ENCODE results near the gene SLC39A8.

SLC39A8 gene

DNA sequence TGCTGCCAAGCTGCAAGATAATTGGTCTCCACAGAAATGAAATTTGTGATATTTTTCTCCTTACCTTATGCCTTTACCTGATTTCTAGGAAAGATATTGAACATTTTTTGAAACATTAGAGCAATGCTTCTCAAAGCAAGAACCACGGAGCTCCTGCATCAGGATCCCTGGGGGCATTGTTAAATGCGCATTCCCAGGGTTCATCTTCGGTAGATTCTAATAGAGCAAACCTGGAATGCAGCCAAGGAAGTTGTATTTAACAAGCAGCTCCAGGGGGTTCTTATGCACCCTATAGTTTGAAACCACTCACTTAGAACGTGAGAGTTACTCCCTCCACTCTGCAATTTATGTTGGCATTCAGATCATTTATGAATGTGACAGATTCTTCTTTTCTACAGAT is 126.2 kb downstream of the SLC39A8 start:
- Histone ChIP-seq H3K4me3 (ENCODE audit: low read length in 2 of 2) (no peak overlapping the region), H3K9ac (ENCODE audit: low read depth in 1 of 2, low read length in 2 of 2) (no peak overlapping the region), H3K27me3 (ENCODE audit: control insufficient read depth in 2 of 2, insufficient read depth in 2 of 2, low read length in 2 of 2) (peaks cover 0 to 3% of the 10 kb centered on the region in 2 donors), H3K36me3 (ENCODE audit: control insufficient read depth in 2 of 2, insufficient read depth in 2 of 2, low read length in 2 of 2) (no peaks in the 10 kb centered on the region), H3K4me1 (ENCODE audit: control insufficient read depth in 2 of 2, insufficient read depth in 2 of 2, low read length in 2 of 2) (no peaks in the 10 kb centered on the region), H3K27ac (ENCODE audit: low read depth in 2 of 2, low read length in 2 of 2) (no peak overlapping the region), H3K9me3 (ENCODE audit: control insufficient read depth in 2 of 2, low read length in 2 of 2) (no peaks in the 10 kb centered on the region)

DNA sequence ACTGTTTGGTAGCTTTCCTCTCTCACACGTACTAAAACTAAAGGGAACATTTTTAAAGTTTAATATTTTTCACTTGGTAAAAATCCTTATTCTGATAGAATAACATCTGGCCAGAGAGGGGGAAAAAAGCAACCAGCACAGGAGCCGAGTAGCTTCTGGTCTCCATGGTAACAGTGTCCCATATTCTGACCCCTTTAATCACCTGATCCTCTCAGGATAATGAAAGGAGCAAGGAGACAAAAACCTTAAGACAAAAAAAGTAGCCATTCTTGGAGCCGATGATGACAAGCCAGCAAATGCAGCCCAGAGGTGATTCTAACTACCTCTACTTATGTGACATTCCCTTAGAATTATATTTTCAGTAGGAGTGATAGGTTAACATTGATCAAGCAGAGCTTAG is 126.6 kb downstream of the SLC39A8 start:
- Histone ChIP-seq H3K4me3 (ENCODE audit: low read length in 2 of 2) (no peak overlapping the region), H3K4me1 (ENCODE audit: control insufficient read depth in 2 of 2, insufficient read depth in 2 of 2, low read length in 2 of 2) (no peaks in the 10 kb centered on the region), H3K9ac (ENCODE audit: low read depth in 1 of 2, low read length in 2 of 2) (no peak overlapping the region), H3K27ac (ENCODE audit: low read depth in 2 of 2, low read length in 2 of 2) (no peak overlapping the region), H3K9me3 (ENCODE audit: control insufficient read depth in 2 of 2, low read length in 2 of 2) (no peaks in the 10 kb centered on the region), H3K36me3 (ENCODE audit: control insufficient read depth in 2 of 2, insufficient read depth in 2 of 2, low read length in 2 of 2) (no peaks in the 10 kb centered on the region), H3K27me3 (ENCODE audit: control insufficient read depth in 2 of 2, insufficient read depth in 2 of 2, low read length in 2 of 2) (peaks cover 0 to 3% of the 10 kb centered on the region in 2 donors)

DNA sequence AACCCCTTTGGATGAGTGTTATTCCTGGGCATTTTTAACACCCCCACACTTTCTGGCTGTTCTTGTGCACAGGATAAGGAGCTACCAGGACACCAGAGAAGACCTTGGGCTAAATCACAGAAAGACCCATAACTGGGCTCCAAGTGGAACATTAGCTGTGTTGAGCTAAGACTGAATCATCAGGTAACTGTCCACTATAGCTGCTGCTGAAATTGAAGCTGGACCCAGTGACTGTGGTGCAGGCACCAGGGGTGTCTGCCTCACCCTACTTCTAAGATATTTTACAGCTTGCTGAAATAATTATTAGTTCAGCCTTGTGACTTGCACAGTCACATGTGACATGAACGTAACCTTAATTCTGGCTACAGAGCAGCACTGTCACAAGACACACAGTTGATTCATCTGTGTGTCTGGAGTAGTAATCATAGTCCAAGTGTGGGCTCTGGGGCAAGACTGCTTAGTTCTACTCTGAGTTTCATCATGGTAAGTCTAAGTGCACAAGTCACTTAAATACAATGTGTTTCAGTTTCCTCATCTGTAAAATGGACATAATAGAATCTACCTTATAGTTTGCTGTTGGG is 127.4 kb downstream of the SLC39A8 start:
- H3K9me3 ChIP-seq (ENCODE audit: control insufficient read depth in 2 of 2, low read length in 2 of 2) = no peaks in the 10 kb centered on the region

DNA sequence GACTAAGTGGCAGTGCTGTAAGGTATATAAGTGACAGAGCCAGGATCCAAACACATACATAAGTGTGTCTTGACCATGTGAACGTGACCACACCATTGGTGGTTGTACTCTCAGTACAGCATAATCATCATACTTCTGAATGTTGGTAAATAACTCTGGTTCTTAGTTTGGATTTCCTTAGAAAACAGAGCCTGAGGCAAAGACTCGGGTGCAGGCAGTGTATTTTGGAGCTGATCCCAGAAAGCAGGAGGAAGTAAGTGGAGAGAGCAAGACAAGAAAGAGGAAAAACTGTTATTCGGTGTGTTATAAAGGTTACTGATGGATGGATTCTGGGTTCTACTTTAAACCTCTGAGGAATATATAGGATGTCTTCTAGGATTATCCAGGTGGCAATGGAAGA is 127.9 kb downstream of the SLC39A8 start:
- no peaks in the 10 kb centered on the region for H3K4me1 ChIP-seq (ENCODE audit: control insufficient read depth in 2 of 2, insufficient read depth in 2 of 2, low read length in 2 of 2)
- no peak overlapping the region for H3K4me3 ChIP-seq (ENCODE audit: low read length in 2 of 2)
- H3K27ac ChIP-seq (ENCODE audit: low read depth in 2 of 2, low read length in 2 of 2) = no peak overlapping the region
- H3K9me3 ChIP-seq (ENCODE audit: control insufficient read depth in 2 of 2, low read length in 2 of 2) = no peaks in the 10 kb centered on the region
- no peaks in the 10 kb centered on the region for H3K36me3 ChIP-seq (ENCODE audit: control insufficient read depth in 2 of 2, insufficient read depth in 2 of 2, low read length in 2 of 2)
- peaks cover 0 to 3% of the 10 kb centered on the region in 2 donors for H3K27me3 ChIP-seq (ENCODE audit: control insufficient read depth in 2 of 2, insufficient read depth in 2 of 2, low read length in 2 of 2)
- H3K9ac ChIP-seq (ENCODE audit: low read depth in 1 of 2, low read length in 2 of 2) = no peak overlapping the region

More for the DNA sequence above, 127.4 kb downstream of the SLC39A8 start:
- H3K9ac ChIP-seq (ENCODE audit: low read depth in 1 of 2, low read length in 2 of 2) = no peak overlapping the region
- H3K27ac ChIP-seq (ENCODE audit: low read depth in 2 of 2, low read length in 2 of 2) = no peak overlapping the region
- no peaks in the 10 kb centered on the region for H3K36me3 ChIP-seq (ENCODE audit: control insufficient read depth in 2 of 2, insufficient read depth in 2 of 2, low read length in 2 of 2)
- H3K4me1 ChIP-seq (ENCODE audit: control insufficient read depth in 2 of 2, insufficient read depth in 2 of 2, low read length in 2 of 2) = no peaks in the 10 kb centered on the region
- H3K4me3 ChIP-seq (ENCODE audit: low read length in 2 of 2) = no peak overlapping the region
- H3K27me3 ChIP-seq (ENCODE audit: control insufficient read depth in 2 of 2, insufficient read depth in 2 of 2, low read length in 2 of 2) = peaks cover 0 to 3% of the 10 kb centered on the region in 2 donors

- no peak overlapping the region for H3K27ac ChIP-seq (ENCODE audit: low read depth in 2 of 2, low read length in 2 of 2)
- no peak overlapping the region for H3K9ac ChIP-seq (ENCODE audit: low read depth in 1 of 2, low read length in 2 of 2)
- H3K9me3 ChIP-seq (ENCODE audit: control insufficient read depth in 2 of 2, low read length in 2 of 2) = no peaks in the 10 kb centered on the region
- peaks cover 0 to 3% of the 10 kb centered on the region in 2 donors for H3K27me3 ChIP-seq (ENCODE audit: control insufficient read depth in 2 of 2, insufficient read depth in 2 of 2, low read length in 2 of 2)
- H3K36me3 ChIP-seq (ENCODE audit: control insufficient read depth in 2 of 2, insufficient read depth in 2 of 2, low read length in 2 of 2) = no peaks in the 10 kb centered on the region
- H3K4me3 ChIP-seq (ENCODE audit: low read length in 2 of 2) = no peak overlapping the region
- no peaks in the 10 kb centered on the region for H3K4me1 ChIP-seq (ENCODE audit: control insufficient read depth in 2 of 2, insufficient read depth in 2 of 2, low read length in 2 of 2)
Observed at GRCh38 chr4:102216666-102217065, 128.6 kb downstream of the SLC39A8 start.

DNA sequence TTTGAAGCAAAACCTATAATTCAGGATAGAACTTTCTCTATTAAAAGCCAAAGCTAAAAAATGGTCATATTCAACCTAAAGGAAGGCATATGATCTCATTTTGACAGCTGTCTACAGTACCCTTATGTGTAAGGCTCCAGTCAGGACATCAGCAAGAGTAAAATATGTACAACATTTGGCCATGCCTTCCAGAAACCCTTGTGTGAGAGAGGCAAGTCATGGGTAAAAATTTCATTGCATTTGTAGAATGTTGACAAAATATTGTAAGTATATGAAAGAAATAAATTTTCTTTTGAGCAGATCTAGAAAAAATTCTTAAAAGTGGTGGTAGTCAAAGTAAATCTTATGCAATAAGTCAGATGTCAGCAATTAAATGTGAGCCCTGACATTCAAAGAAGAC is 132.3 kb downstream of the SLC39A8 start:
- peaks cover 0 to 3% of the 10 kb centered on the region in 2 donors for H3K27me3 ChIP-seq (ENCODE audit: control insufficient read depth in 2 of 2, insufficient read depth in 2 of 2, low read length in 2 of 2)
- no peak overlapping the region for H3K9ac ChIP-seq (ENCODE audit: low read depth in 1 of 2, low read length in 2 of 2)
- H3K9me3 ChIP-seq (ENCODE audit: control insufficient read depth in 2 of 2, low read length in 2 of 2) = no peaks in the 10 kb centered on the region
- H3K27ac ChIP-seq (ENCODE audit: low read depth in 2 of 2, low read length in 2 of 2) = no peak overlapping the region
- H3K4me3 ChIP-seq (ENCODE audit: low read length in 2 of 2) = no peak overlapping the region
- H3K4me1 ChIP-seq (ENCODE audit: control insufficient read depth in 2 of 2, insufficient read depth in 2 of 2, low read length in 2 of 2) = no peaks in the 10 kb centered on the region
- H3K36me3 ChIP-seq (ENCODE audit: control insufficient read depth in 2 of 2, insufficient read depth in 2 of 2, low read length in 2 of 2) = no peaks in the 10 kb centered on the region

All from mucosa of rectum (tissue), 2 donors.